ENCODE data around the gene RASGRP2. TPM values are rescaled to one million over a fixed set of nuclear protein-coding genes. Genes with fewer than 3 reads are reported as not detected.

RASGRP2 gene
- total and polyA plus RNA-seq, 7 donors, result 2.6 to 14.7 (median 8.0) TPM

GRCh38 chr11:64722141-64723065 is 21.5 kb downstream of the RASGRP2 start:
- intact Hi-C loops (cut with DNase I), result loop anchor here (2.0 to 10.0 kb wide), 4 partner anchors 35 to 278 kb away; no protein-coding TSS in a partner anchor
- H3K4me1 ChIP-seq, result peaks cover 5% of the 10 kb centered on the region
- H3K36me3 ChIP-seq (ENCODE audit: insufficient read depth in 1 of 2, low read depth in 1 of 2), result no peaks in the 10 kb centered on the region
- no peak for ATAC-seq
- no peak overlapping the region for H3K4me3 ChIP-seq
- H3K9me3 ChIP-seq, result no peaks in the 10 kb centered on the region
- TF ChIP-seq, protein P1, sequence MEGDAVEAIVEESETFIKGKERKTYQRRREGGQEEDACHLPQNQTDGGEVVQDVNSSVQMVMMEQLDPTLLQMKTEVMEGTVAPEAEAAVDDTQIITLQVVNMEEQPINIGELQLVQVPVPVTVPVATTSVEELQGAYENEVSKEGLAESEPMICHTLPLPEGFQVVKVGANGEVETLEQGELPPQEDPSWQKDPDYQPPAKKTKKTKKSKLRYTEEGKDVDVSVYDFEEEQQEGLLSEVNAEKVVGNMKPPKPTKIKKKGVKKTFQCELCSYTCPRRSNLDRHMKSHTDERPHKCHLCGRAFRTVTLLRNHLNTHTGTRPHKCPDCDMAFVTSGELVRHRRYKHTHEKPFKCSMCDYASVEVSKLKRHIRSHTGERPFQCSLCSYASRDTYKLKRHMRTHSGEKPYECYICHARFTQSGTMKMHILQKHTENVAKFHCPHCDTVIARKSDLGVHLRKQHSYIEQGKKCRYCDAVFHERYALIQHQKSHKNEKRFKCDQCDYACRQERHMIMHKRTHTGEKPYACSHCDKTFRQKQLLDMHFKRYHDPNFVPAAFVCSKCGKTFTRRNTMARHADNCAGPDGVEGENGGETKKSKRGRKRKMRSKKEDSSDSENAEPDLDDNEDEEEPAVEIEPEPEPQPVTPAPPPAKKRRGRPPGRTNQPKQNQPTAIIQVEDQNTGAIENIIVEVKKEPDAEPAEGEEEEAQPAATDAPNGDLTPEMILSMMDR (IDR thresholded peaks at IDR 0.05), result no peak
- DNase-seq, result no peak
- H3K27ac ChIP-seq, result no peak overlapping the region
- 9 to 18% (median 13%) methylated on average over 18 to 36 of the region's 36 CpGs for WGBS, 3 donors
- peaks cover 0 to 17% (median 10%) of the 10 kb centered on the region in 3 donors for H3K27me3 ChIP-seq (ENCODE audit: insufficient read depth in 3 of 3, low read length in 2 of 3)

DNA sequence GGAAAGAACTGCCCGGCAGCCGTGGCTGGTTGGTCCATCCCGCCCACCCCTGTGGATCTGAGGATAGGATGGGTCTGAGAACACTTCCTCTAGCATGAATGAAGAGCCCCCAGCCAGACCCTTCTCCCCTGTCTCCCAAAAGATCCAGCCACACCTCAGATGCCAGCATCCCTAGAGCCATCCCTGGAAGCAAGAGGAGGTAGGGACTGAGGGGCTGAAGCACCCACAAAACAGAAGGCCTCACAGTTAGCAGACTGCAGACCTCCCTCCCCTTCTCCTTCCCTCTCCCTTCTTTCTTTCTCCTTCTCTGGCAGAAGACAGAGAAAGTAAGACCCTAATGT is 22.6 kb downstream of the RASGRP2 start:
- no peaks in the 10 kb centered on the region for H3K36me3 ChIP-seq (ENCODE audit: insufficient read depth in 1 of 2, low read depth in 1 of 2)
- no peak overlapping the region for H3K27ac ChIP-seq
- no peak for DNase-seq
- H3K27me3 ChIP-seq (ENCODE audit: insufficient read depth in 3 of 3, low read length in 2 of 3), result peaks cover 0 to 26% (median 13%) of the 10 kb centered on the region in 3 donors
- TF ChIP-seq, protein P1 (IDR thresholded peaks at IDR 0.05), result no peak
- H3K4me3 ChIP-seq, result no peak overlapping the region
- no peak for ATAC-seq
- WGBS, 3 donors, result 30 to 62% (median 60%) methylated on average over 2 to 3 of the region's 3 CpGs
- no peaks in the 10 kb centered on the region for H3K9me3 ChIP-seq
- intact Hi-C loops (cut with DNase I), result loop anchor here (5.0 to 10.0 kb wide), 3 partner anchors 34 to 277 kb away; no protein-coding TSS in a partner anchor
- H3K4me1 ChIP-seq, result peaks cover 5% of the 10 kb centered on the region

DNA sequence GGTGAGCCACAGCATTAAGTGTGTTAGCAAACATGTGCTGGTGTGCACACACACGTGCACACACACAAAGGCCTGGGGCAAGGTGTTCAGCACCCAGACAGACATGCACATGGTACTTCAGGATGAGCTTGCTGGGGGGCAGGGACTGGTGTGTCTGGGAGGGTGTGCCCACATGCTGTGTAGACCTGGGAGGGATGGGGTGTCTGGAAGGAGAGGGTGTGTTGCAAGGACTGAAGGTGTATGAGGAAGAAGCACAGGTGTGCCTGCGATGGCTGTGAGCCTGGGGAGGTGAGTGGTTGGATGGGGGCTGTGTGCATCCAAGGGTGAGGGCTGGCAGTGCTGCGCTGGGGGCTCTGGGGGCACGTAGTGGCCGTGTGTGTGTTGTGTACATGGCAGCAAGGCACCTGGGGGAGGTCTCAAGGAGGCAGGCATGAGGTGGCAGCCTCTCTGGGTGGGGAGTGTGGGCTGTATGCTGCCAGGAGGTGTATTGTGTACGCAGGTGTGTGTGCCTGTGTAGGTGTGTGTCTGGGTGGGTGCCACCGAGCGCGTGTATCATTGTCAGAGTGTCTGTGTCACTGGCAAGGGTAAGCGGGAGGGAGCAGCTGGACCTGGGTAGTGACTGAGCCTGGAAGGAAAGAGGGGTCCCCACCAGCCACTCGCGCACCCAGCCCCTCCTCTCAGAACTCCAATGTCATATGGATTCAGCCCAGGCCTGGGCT is 23.1 kb downstream of the RASGRP2 start:
- H3K27me3 ChIP-seq (ENCODE audit: insufficient read depth in 3 of 3, low read length in 2 of 3), result peaks cover 0 to 30% (median 13%) of the 10 kb centered on the region in 3 donors
- no peak for DNase-seq
- TF ChIP-seq, protein P1 (IDR thresholded peaks at IDR 0.05), result no peak
- H3K4me1 ChIP-seq, result peaks cover 5% of the 10 kb centered on the region
- H3K27ac ChIP-seq, result no peak overlapping the region
- 81 to 84% (median 81%) methylated on average over 12 of the region's 12 CpGs for WGBS, 3 donors
- no peak for ATAC-seq
- no peaks in the 10 kb centered on the region for H3K36me3 ChIP-seq (ENCODE audit: insufficient read depth in 1 of 2, low read depth in 1 of 2)
- no peaks in the 10 kb centered on the region for H3K9me3 ChIP-seq
- intact Hi-C loops (cut with DNase I), result loop anchor here (5.0 to 10.0 kb wide), 3 partner anchors 33 to 276 kb away; no protein-coding TSS in a partner anchor
- no peak overlapping the region for H3K4me3 ChIP-seq

- no peak overlapping the region for H3K27ac ChIP-seq
- no peak overlapping the region for H3K4me3 ChIP-seq
- TF ChIP-seq, protein P1 (IDR thresholded peaks at IDR 0.05), result no peak
- no peaks in the 10 kb centered on the region for H3K36me3 ChIP-seq (ENCODE audit: insufficient read depth in 1 of 2, low read depth in 1 of 2)
- H3K9me3 ChIP-seq, result no peaks in the 10 kb centered on the region
- WGBS, 3 donors, result 64 to 80% (median 76%) methylated on average over 9 of the region's 9 CpGs
- no peak for ATAC-seq
- intact Hi-C loops (cut with DNase I), result loop anchor here (5.0 to 10.0 kb wide), 3 partner anchors 33 to 275 kb away; no protein-coding TSS in a partner anchor
- peaks cover 5% of the 10 kb centered on the region for H3K4me1 ChIP-seq
- DNase-seq, result no peak
- peaks cover 0 to 37% (median 13%) of the 10 kb centered on the region in 3 donors for H3K27me3 ChIP-seq (ENCODE audit: insufficient read depth in 3 of 3, low read length in 2 of 3)
Observed at GRCh38 chr11:64720167-64720566, 23.8 kb downstream of the RASGRP2 start.

Measured in psoas muscle (tissue), 8 donors.